ENCODE results near the gene RIMS1. TPM values are rescaled to one million over a fixed set of nuclear protein-coding genes. Genes with fewer than 3 reads are reported as not detected.

RIMS1 gene
- polyA plus RNA-seq, 6 donors from 2014 or later, result not detected

GRCh38 chr6:72367439-72367838 is 481.1 kb downstream of the RIMS1 start:
- Mint-ChIP-seq H3K4me3 (no peak overlapping the region), H3K9me3 (peaks cover 0 to 2% (median 0%) of the 10 kb centered on the region in 7 donors), H3K27me3 (peaks cover 17 to 29% (median 17%) of the 10 kb centered on the region in 3 donors), H3K4me1 (peaks cover 6 to 12% (median 12%) of the 10 kb centered on the region in 3 donors), H3K36me3 (no peaks in the 10 kb centered on the region), H3K27ac (no peak overlapping the region)
- DNase-seq (no peak), ATAC-seq (ENCODE audit: low read depth in 2 of 2) (no peak)

- H3K4me3 Mint-ChIP-seq, result no peak overlapping the region
- H3K36me3 Mint-ChIP-seq, result no peaks in the 10 kb centered on the region
- H3K9me3 Mint-ChIP-seq, result peaks cover 0 to 2% (median 0%) of the 10 kb centered on the region in 7 donors
- H3K27ac Mint-ChIP-seq, result peak overlapping the region in 1 of 6 donors; percentile 8
- H3K27me3 Mint-ChIP-seq, result peaks cover 0 to 9% (median 7%) of the 10 kb centered on the region in 3 donors
- peaks cover 6 to 12% (median 12%) of the 10 kb centered on the region in 3 donors for H3K4me1 Mint-ChIP-seq
- no peak for DNase-seq
- no peak for ATAC-seq (ENCODE audit: low read depth in 2 of 2)
Observed at GRCh38 chr6:72371473-72371872, 485.1 kb downstream of the RIMS1 start.

- H3K4me3 Mint-ChIP-seq, result no peak overlapping the region
- H3K4me1 Mint-ChIP-seq, result peaks cover 6 to 12% (median 8%) of the 10 kb centered on the region in 3 donors
- ATAC-seq (ENCODE audit: low read depth in 2 of 2) (no peak), DNase-seq (no peak)
- H3K27ac Mint-ChIP-seq, result no peak overlapping the region
- H3K9me3 Mint-ChIP-seq, result no peaks in the 10 kb centered on the region
- H3K36me3 Mint-ChIP-seq, result no peaks in the 10 kb centered on the region
- H3K27me3 Mint-ChIP-seq, result peaks cover 0 to 5% (median 0%) of the 10 kb centered on the region in 3 donors
Observed at GRCh38 chr6:72374172-72374571, 487.8 kb downstream of the RIMS1 start.

GRCh38 chr6:72374857-72375256 is 488.5 kb downstream of the RIMS1 start:
- Mint-ChIP-seq H3K9me3 (no peaks in the 10 kb centered on the region), H3K27me3 (peaks cover 0 to 5% (median 0%) of the 10 kb centered on the region in 3 donors), H3K27ac (peak overlapping the region in 1 of 6 donors; percentile 49), H3K4me3 (no peak overlapping the region), H3K36me3 (no peaks in the 10 kb centered on the region), H3K4me1 (peaks cover 5 to 12% (median 8%) of the 10 kb centered on the region in 3 donors)
- no peak for DNase-seq
- no peak for ATAC-seq (ENCODE audit: low read depth in 2 of 2)

GRCh38 chr6:72376736-72377135 is 490.4 kb downstream of the RIMS1 start:
- H3K27ac Mint-ChIP-seq, result no peak overlapping the region
- no peaks in the 10 kb centered on the region for H3K36me3 Mint-ChIP-seq
- H3K27me3 Mint-ChIP-seq, result peaks cover 0 to 5% (median 0%) of the 10 kb centered on the region in 3 donors
- no peaks in the 10 kb centered on the region for H3K9me3 Mint-ChIP-seq
- ATAC-seq (ENCODE audit: low read depth in 2 of 2) (no peak), DNase-seq (no peak)
- H3K4me1 Mint-ChIP-seq, result peaks cover 0 to 9% (median 4%) of the 10 kb centered on the region in 3 donors
- H3K4me3 Mint-ChIP-seq, result no peak overlapping the region

GRCh38 chr6:72381076-72381475 is 494.7 kb downstream of the RIMS1 start:
- peaks cover 0 to 5% (median 0%) of the 10 kb centered on the region in 3 donors for H3K27me3 Mint-ChIP-seq
- ATAC-seq (ENCODE audit: low read depth in 2 of 2) (no peak), DNase-seq (no peak)
- peak overlapping the region in 2 of 6 donors; percentile 35 to 43 for H3K27ac Mint-ChIP-seq
- H3K4me3 Mint-ChIP-seq, result peak overlapping the region in 1 of 8 donors; percentile 16
- no peaks in the 10 kb centered on the region for H3K9me3 Mint-ChIP-seq
- H3K4me1 Mint-ChIP-seq, result peaks cover 17 to 35% (median 21%) of the 10 kb centered on the region in 3 donors
- H3K36me3 Mint-ChIP-seq, result no peaks in the 10 kb centered on the region

- DNase-seq, result peak; percentile 51
- peak; percentile 91 to 92 for ATAC-seq (ENCODE audit: low read depth in 2 of 2)
- peak overlapping the region; percentile 1 to 98 (median 76) for H3K27ac Mint-ChIP-seq
- H3K4me3 Mint-ChIP-seq, result peak overlapping the region in 7 of 8 donors; percentile 57 to 90 (median 84)
- H3K9me3 Mint-ChIP-seq, result peaks cover 0 to 1% (median 0%) of the 10 kb centered on the region in 7 donors
- peaks cover 17 to 41% (median 21%) of the 10 kb centered on the region in 3 donors for H3K4me1 Mint-ChIP-seq
- H3K27me3 Mint-ChIP-seq, result peaks cover 0 to 11% (median 0%) of the 10 kb centered on the region in 3 donors
- H3K36me3 Mint-ChIP-seq, result no peaks in the 10 kb centered on the region
Observed at GRCh38 chr6:72382602-72383529, 496.5 kb downstream of the RIMS1 start.

- Mint-ChIP-seq H3K36me3 (no peaks in the 10 kb centered on the region), H3K4me1 (peaks cover 17 to 38% (median 21%) of the 10 kb centered on the region in 3 donors), H3K4me3 (peak overlapping the region in 5 of 8 donors; percentile 42 to 77 (median 48)), H3K27me3 (peaks cover 8 to 19% (median 9%) of the 10 kb centered on the region in 3 donors), H3K9me3 (peaks cover 0 to 1% (median 0%) of the 10 kb centered on the region in 7 donors), H3K27ac (peak overlapping the region in 3 of 6 donors; percentile 36 to 64 (median 39))
- DNase-seq (peak; percentile 11), ATAC-seq (ENCODE audit: low read depth in 2 of 2) (no peak)
Observed at GRCh38 chr6:72386324-72386723, 500.0 kb downstream of the RIMS1 start.

GRCh38 chr6:72389698-72390097 is 503.3 kb downstream of the RIMS1 start:
- Mint-ChIP-seq H3K4me1 (peaks cover under 1 to 7% (median 1%) of the 10 kb centered on the region in 3 donors), H3K27ac (no peak overlapping the region), H3K36me3 (no peaks in the 10 kb centered on the region), H3K27me3 (peaks cover 8 to 37% (median 17%) of the 10 kb centered on the region in 3 donors), H3K9me3 (peaks cover 0 to 1% (median 0%) of the 10 kb centered on the region in 7 donors), H3K4me3 (no peak overlapping the region)
- DNase-seq (no peak), ATAC-seq (ENCODE audit: low read depth in 2 of 2) (no peak)

- H3K27ac Mint-ChIP-seq, result no peak overlapping the region
- no peaks in the 10 kb centered on the region for H3K36me3 Mint-ChIP-seq
- ATAC-seq (ENCODE audit: low read depth in 2 of 2), result no peak
- no peak for DNase-seq
- H3K4me1 Mint-ChIP-seq, result peaks cover 0 to 5% (median 0%) of the 10 kb centered on the region in 3 donors
- H3K27me3 Mint-ChIP-seq, result peaks cover 8 to 43% (median 17%) of the 10 kb centered on the region in 3 donors
- no peak overlapping the region for H3K4me3 Mint-ChIP-seq
- peaks cover 0 to 1% (median 0%) of the 10 kb centered on the region in 7 donors for H3K9me3 Mint-ChIP-seq
Observed at GRCh38 chr6:72390548-72390947, 504.2 kb downstream of the RIMS1 start.

- Mint-ChIP-seq H3K27ac (peak overlapping the region in 1 of 6 donors; percentile 3), H3K9me3 (no peaks in the 10 kb centered on the region), H3K4me3 (no peak overlapping the region), H3K4me1 (peaks cover 0 to 6% (median 2%) of the 10 kb centered on the region in 3 donors), H3K27me3 (peaks cover 9 to 19% (median 11%) of the 10 kb centered on the region in 3 donors), H3K36me3 (no peaks in the 10 kb centered on the region)
- ATAC-seq (ENCODE audit: low read depth in 2 of 2) (no peak), DNase-seq (no peak)
Observed at GRCh38 chr6:72401865-72402264, 515.5 kb downstream of the RIMS1 start.

- Mint-ChIP-seq H3K36me3 (no peaks in the 10 kb centered on the region), H3K9me3 (no peaks in the 10 kb centered on the region)
Observed at GRCh38 chr6:72403413-72403812, 517.1 kb downstream of the RIMS1 start.

GRCh38 chr6:72406517-72406916 is 520.2 kb downstream of the RIMS1 start:
- ATAC-seq (ENCODE audit: low read depth in 2 of 2) (no peak), DNase-seq (no peak)
- Mint-ChIP-seq H3K4me1 (peaks cover 0 to 5% (median 0%) of the 10 kb centered on the region in 3 donors), H3K36me3 (no peaks in the 10 kb centered on the region), H3K27me3 (peaks cover 16 to 30% (median 21%) of the 10 kb centered on the region in 3 donors), H3K4me3 (no peak overlapping the region), H3K9me3 (no peaks in the 10 kb centered on the region), H3K27ac (no peak overlapping the region)

More at GRCh38 chr6:72403413-72403812, 517.1 kb downstream of the RIMS1 start:
- Mint-ChIP-seq H3K4me1 (peaks cover 0 to 8% (median 2%) of the 10 kb centered on the region in 3 donors), H3K27ac (peak overlapping the region in 1 of 6 donors; percentile 35), H3K4me3 (no peak overlapping the region), H3K27me3 (peaks cover 16 to 25% (median 21%) of the 10 kb centered on the region in 3 donors)
- no peak for ATAC-seq (ENCODE audit: low read depth in 2 of 2)
- DNase-seq, result no peak

Data from naive B cell (primary cell).